ENCODE measurements around the gene GNMT. TPM values are rescaled to one million over a fixed set of nuclear protein-coding genes. Genes with fewer than 3 reads are reported as not detected.
"Not testable (repeated sequence)": the region's sequence is repeated elsewhere in the genome, so short reads cannot be mapped to it uniquely, and the experiment has no call there.

The GNMT gene
- total RNA-seq, 1 donor from 2014 or later, result 0.20 TPM

GRCh38 chr6:42941356-42941755 is 19.2 kb upstream of the GNMT start:
- not testable (repeated sequence) for DNase-seq (ENCODE audit: low read depth)

- no peak for DNase-seq (ENCODE audit: low read depth)
Measured at GRCh38 chr6:42942444-42942843, 18.1 kb upstream of the GNMT start.

- no peak for DNase-seq (ENCODE audit: low read depth)
Measured at GRCh38 chr6:42947950-42948349, 12.6 kb upstream of the GNMT start.

GRCh38 chr6:42952389-42952788 is 8.2 kb upstream of the GNMT start:
- no peak for DNase-seq (ENCODE audit: low read depth)

- DNase-seq (ENCODE audit: low read depth), result not testable (repeated sequence)
Measured at GRCh38 chr6:42954405-42954804, 6.1 kb upstream of the GNMT start.

GRCh38 chr6:42958125-42958524 is 2.4 kb upstream of the GNMT start:
- no peak for DNase-seq (ENCODE audit: low read depth)

- DNase-seq (ENCODE audit: low read depth), result no peak
Measured at GRCh38 chr6:42959917-42960242, 674 bp upstream of the GNMT start.

- DNase-seq (ENCODE audit: low read depth), result no peak
Measured at GRCh38 chr6:42961020-42961470, 491 bp downstream of the GNMT start.

- no peak for DNase-seq (ENCODE audit: low read depth)
Measured at GRCh38 chr6:42962096-42962495, 1.5 kb downstream of the GNMT start.

GRCh38 chr6:42962502-42963178 is 2.1 kb downstream of the GNMT start:
- DNase-seq (ENCODE audit: low read depth), result no peak

- no peak for DNase-seq (ENCODE audit: low read depth)
Measured at GRCh38 chr6:42963179-42963854, 2.8 kb downstream of the GNMT start.

- DNase-seq (ENCODE audit: low read depth), result no peak
Measured at GRCh38 chr6:42963855-42964605, 3.5 kb downstream of the GNMT start.

GRCh38 chr6:42966571-42966970 is 6.0 kb downstream of the GNMT start:
- no peak for DNase-seq (ENCODE audit: low read depth)

- no peak for DNase-seq (ENCODE audit: low read depth)
Measured at GRCh38 chr6:42967228-42967627, 6.7 kb downstream of the GNMT start.

GRCh38 chr6:42968126-42968701 is 7.7 kb downstream of the GNMT start:
- no peak for DNase-seq (ENCODE audit: low read depth)

- DNase-seq (ENCODE audit: low read depth), result no peak
Measured at GRCh38 chr6:42968783-42969182, 8.2 kb downstream of the GNMT start.

- DNase-seq (ENCODE audit: low read depth), result no peak
Measured at GRCh38 chr6:42969431-42969830, 8.9 kb downstream of the GNMT start.

GRCh38 chr6:42969934-42970333 is 9.4 kb downstream of the GNMT start:
- DNase-seq (ENCODE audit: low read depth), result no peak

GRCh38 chr6:42970871-42971612 is 10.5 kb downstream of the GNMT start:
- DNase-seq (ENCODE audit: low read depth), result peak; percentile 69

GRCh38 chr6:42971746-42972327 is 11.3 kb downstream of the GNMT start:
- no peak for DNase-seq (ENCODE audit: low read depth)

- DNase-seq (ENCODE audit: low read depth), result no peak
Measured at GRCh38 chr6:42973926-42974325, 13.4 kb downstream of the GNMT start.
